Spleen (tissue), 7 donors: Measurements from ENCODE around the gene GRAMD1A.

Experiments
- CTCF ChIP-seq, 11 experiments: fragments of 200-600 bp in 7 of 11; fragments of 450-650 bp in 4 of 11; sonication (generic) in 4 of 11; IDR thresholded peaks in 8 of 11; conservative IDR thresholded peaks in 3 of 11; 1 replicate in 7 of 11; 2 replicates in 4 of 11; pipeline versions ENCODE4 v1.4.0 to v1.8.0; 2016 to 2021; ENCODE audit warnings: antibody characterized with exemption in 11 of 11, inconsistent platforms in 4 of 11, mild to moderate bottlenecking in 1 of 11
- POLR2A ChIP-seq, 3 donors: fragments of 450-650 bp; IDR thresholded peaks; one replicate each; pipeline ENCODE4 v1.5.1; 2017; ENCODE audit warnings: antibody characterized with exemption in 3 of 3, mild to moderate bottlenecking in 1 of 3
- POLR2AphosphoS5 ChIP-seq, 3 donors: sonication (generic); formaldehyde crosslinking; IDR thresholded peaks; one replicate each; pipeline ENCODE4 v1.5.1; 2017; ENCODE audit warnings: antibody characterized with exemption in 3 of 3
- donor health status: DM: no; HTN: no; CAD: no; lungs with moderate emphysema.
- donor health status: DM: no; HTN: no; CAD: no.
- donor health status: DM: no; HTN: no; CAD: no.

- TF ChIP-seq CTCF (IDR thresholded peaks at IDR 0.05 in 8 of 11, conservative IDR thresholded peaks at IDR 0.05 in 3 of 11) = no peak
- no peak for TF ChIP-seq POLR2A (IDR thresholded peaks at IDR 0.05)
- TF ChIP-seq POLR2AphosphoS5 (IDR thresholded peaks at IDR 0.05) = no peak
Observed at GRCh38 chr19:34979819-34980640, 20.1 kb upstream of the GRAMD1A start.
